ENCODE results near the gene NLRC4.

The NLRC4 gene

DNA sequence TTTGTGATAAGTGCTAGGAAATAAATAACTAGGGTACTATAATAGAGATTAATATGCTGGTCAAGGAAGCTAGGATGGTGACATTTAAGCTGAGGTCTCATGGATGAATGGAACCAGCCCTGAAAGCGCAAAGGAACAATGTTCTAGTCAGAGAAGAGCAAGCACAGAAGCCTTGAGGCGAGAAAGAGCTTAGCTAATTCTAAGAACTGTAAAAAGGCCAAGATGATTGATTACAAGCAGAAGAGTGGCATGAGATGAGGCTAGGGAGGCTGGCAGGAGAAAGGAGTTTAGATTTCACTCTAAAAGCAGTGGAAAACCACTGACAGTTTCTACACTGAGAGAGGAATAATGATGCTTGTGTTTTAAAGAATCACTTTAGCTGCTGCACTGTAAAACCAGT lies 9.6 kb upstream of the NLRC4 start:
- no peak for DNase-seq
- no peak overlapping the region for H3K4me3 ChIP-seq (ENCODE audit: low read depth, low read length)
- peaks cover 5% of the 10 kb centered on the region; the same call in 1 of the 2 replicates for H3K36me3 ChIP-seq
- no peaks in the 10 kb centered on the region for H3K9me3 ChIP-seq
- no peaks in the 10 kb centered on the region for H3K4me1 ChIP-seq
- H3K27me3 ChIP-seq: no peaks in the 10 kb centered on the region; the same call in none of the 2 replicates
- TF ChIP-seq, protein P1, sequence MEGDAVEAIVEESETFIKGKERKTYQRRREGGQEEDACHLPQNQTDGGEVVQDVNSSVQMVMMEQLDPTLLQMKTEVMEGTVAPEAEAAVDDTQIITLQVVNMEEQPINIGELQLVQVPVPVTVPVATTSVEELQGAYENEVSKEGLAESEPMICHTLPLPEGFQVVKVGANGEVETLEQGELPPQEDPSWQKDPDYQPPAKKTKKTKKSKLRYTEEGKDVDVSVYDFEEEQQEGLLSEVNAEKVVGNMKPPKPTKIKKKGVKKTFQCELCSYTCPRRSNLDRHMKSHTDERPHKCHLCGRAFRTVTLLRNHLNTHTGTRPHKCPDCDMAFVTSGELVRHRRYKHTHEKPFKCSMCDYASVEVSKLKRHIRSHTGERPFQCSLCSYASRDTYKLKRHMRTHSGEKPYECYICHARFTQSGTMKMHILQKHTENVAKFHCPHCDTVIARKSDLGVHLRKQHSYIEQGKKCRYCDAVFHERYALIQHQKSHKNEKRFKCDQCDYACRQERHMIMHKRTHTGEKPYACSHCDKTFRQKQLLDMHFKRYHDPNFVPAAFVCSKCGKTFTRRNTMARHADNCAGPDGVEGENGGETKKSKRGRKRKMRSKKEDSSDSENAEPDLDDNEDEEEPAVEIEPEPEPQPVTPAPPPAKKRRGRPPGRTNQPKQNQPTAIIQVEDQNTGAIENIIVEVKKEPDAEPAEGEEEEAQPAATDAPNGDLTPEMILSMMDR (IDR thresholded peaks at IDR 0.05; ENCODE audit: low read depth, low read length): no peak

DNA sequence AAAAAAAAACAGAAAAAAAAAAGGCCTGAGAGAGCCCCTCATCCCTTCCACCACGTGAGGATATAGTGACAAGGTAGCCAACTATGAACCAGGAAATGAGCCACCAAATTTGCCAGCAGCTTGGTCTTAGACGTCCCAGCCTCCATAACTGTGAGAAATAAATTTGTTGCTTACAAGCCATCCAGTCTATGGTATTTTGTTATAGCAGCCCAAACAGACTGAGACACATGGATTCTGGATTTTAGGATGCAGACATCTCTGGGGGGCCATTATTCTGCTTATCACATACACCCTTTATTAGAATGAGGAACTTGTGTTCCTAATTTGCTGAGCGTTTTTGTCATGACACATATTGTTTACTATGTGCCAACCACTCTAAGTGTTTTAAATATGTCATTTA lies 7.6 kb upstream of the NLRC4 start:
- TF ChIP-seq, protein P1 (IDR thresholded peaks at IDR 0.05; ENCODE audit: low read depth, low read length): no peak
- DNase-seq: no peak
- H3K27me3 ChIP-seq: peaks cover 4% of the 10 kb centered on the region
- H3K9me3 ChIP-seq: no peaks in the 10 kb centered on the region
- no peaks in the 10 kb centered on the region for H3K36me3 ChIP-seq
- H3K4me3 ChIP-seq (ENCODE audit: low read depth, low read length): no peak overlapping the region
- no peaks in the 10 kb centered on the region for H3K4me1 ChIP-seq

DNA sequence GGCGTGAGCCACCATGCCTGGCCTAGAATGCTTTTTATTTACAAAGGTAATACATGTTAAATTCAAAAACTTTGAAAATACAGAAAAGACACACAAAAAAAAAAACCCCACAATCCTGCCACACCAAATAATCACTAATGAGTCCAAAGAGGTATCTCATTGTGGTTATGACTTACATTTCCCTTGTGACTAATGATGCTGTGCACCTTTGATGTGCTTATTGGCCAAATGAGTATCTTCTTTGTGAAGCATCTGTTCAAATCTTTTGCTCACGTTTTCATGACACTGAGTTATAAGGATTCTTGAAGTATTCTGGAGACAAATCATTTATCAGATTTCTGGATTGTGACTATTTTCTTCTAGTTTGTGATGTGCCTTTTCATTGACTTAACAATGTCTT lies 6.4 kb upstream of the NLRC4 start:
- H3K4me3 ChIP-seq (ENCODE audit: low read depth, low read length): no peak overlapping the region
- no peaks in the 10 kb centered on the region for H3K4me1 ChIP-seq
- no peaks in the 10 kb centered on the region for H3K36me3 ChIP-seq
- H3K9me3 ChIP-seq: no peaks in the 10 kb centered on the region
- TF ChIP-seq, protein P1 (IDR thresholded peaks at IDR 0.05; ENCODE audit: low read depth, low read length): no peak
- peaks cover 4% of the 10 kb centered on the region for H3K27me3 ChIP-seq
- no peak for DNase-seq

DNA sequence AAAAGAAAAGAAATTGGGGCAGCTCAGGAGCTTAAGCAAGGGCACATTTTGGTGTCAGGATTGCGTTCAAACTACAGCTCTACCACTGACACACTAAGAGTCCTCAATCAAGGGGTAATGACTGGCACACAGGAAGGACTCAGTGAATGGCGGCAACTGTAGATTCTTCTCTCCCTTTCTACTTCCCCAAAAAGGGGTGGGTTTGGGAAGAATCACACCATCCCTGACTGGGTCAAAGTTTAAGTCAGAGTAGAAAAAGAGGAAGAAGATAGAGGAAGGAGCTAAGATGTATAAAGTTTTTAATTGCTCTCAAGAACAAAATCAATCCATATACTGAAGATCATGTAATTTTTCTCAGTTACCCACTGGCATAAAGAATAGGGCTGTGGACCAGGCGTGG lies 2.6 kb downstream of the NLRC4 start:
- no peak for DNase-seq
- TF ChIP-seq, protein P1 (IDR thresholded peaks at IDR 0.05; ENCODE audit: low read depth, low read length): no peak
- H3K27me3 ChIP-seq: no peaks in the 10 kb centered on the region; the same call in 1 of the 2 replicates
- H3K4me3 ChIP-seq (ENCODE audit: low read depth, low read length): no peak overlapping the region
- no peaks in the 10 kb centered on the region for H3K36me3 ChIP-seq
- no peaks in the 10 kb centered on the region for H3K9me3 ChIP-seq
- no peaks in the 10 kb centered on the region for H3K4me1 ChIP-seq

DNA sequence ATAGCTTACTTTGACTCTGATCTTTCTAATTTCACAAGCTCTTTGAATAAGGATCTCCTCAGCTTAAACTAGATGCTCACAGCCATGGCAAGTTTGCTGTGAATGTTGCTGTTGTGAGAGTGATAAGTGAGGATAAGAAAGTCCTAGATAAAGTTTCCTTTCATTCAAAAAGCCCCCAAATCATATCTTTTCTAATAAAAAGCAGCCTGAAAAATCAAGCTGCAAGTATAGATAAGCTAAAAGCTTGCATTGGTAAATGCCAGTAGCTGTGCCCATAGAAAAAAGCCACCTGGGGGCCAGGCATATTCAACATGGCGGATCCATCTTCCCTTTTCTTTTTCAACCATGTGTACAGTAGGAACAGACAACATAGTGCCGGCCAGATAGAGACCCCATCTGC lies 4.3 kb downstream of the NLRC4 start:
- Histone ChIP-seq H3K36me3 (no peaks in the 10 kb centered on the region), H3K9me3 (no peaks in the 10 kb centered on the region), H3K4me3 (ENCODE audit: low read depth, low read length) (no peak overlapping the region), H3K27me3 (no peaks in the 10 kb centered on the region; the same call in 1 of the 2 replicates), H3K4me1 (no peaks in the 10 kb centered on the region)
- TF ChIP-seq, protein P1 (IDR thresholded peaks at IDR 0.05; ENCODE audit: low read depth, low read length): no peak
- DNase-seq: no peak

DNA sequence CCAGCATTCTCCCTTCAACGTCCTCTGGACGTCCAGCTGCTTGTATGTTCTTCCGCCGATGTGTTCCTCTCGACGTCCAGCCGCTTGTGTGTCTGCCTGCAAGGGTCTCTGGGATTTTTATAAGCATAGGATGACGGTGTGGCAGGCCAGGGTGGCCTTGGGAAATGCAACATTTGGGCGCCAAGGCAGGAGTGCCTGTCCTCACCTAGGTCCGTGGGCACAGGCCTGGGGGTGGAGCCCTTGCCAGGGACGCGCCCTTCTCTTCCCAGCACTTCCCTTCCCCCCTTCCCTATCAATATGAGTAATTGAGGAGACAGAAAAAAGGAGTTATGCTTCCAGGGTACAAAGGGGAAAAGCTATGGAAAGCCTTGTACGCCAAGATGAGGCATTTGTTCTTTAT lies 6.4 kb downstream of the NLRC4 start:
- Histone ChIP-seq H3K4me3 (ENCODE audit: low read depth, low read length) (no peak overlapping the region), H3K27me3 (no peaks in the 10 kb centered on the region; the same call in 1 of the 2 replicates), H3K9me3 (no peaks in the 10 kb centered on the region), H3K4me1 (no peaks in the 10 kb centered on the region), H3K36me3 (no peaks in the 10 kb centered on the region)
- TF ChIP-seq, protein P1 (IDR thresholded peaks at IDR 0.05; ENCODE audit: low read depth, low read length): no peak
- DNase-seq: no peak

All from BE2C (cell line).